ENCODE data around the gene GLOD5.

- TF ChIP-seq CTCF (IDR thresholded peaks at IDR 0.05) (no peak), POLR2AphosphoS5 (IDR thresholded peaks at IDR 0.05) (no peak)
Measured at GRCh38 chrX:48715876-48716502, 45.6 kb upstream of the GLOD5 start.
